ENCODE data around the gene PAX8. TPM values are rescaled to one million over a fixed set of nuclear protein-coding genes. Genes with fewer than 3 reads are reported as not detected.

Gene PAX8
- total and polyA plus RNA-seq, 2 of the 13 experiments (the other 11 are each of a cell fraction or from before 2014, with no cell fraction given): 1.5 to 8.8 TPM

DNA sequence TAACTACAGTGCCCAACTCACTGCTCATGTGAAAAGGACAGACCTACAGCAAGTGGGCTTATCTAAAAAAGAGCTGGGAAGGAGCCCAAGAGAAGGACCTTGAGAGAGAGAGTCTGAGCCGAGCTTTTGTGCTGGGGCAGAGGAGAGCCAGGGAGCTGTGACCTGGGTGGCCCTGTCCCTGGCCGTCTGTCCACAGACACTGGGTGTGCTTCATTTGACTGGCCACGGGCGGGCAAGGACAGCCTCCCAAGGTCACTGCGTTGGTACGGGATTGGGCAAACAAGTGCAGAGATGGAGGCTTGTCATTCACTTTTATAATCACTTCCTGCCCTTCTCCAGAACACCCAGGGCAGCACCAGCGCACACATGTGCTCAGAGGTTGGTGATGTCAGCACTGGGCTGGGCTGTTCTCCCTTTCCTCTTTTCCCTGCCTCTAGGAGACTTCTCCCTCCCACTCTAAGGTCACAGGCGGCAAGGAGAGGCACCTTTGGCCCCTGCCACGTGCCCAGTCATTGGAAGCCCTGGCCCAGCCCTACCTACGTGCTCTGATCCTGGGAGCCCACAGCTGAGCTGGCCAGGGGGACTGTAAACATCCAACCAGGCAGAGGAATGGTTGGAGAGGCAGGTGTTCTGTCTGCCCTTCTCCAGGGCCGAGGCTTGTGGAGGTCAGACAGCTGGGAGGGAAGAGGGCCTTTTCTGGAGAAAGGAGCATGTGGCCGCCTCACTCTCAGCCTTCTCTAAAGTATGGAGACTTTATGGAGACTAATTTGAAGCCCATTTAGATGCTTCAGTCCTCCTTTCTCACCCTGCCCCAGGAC lies 111.4 kb downstream of the PAX8 start (continued):
- TF ChIP-seq, protein P1, sequence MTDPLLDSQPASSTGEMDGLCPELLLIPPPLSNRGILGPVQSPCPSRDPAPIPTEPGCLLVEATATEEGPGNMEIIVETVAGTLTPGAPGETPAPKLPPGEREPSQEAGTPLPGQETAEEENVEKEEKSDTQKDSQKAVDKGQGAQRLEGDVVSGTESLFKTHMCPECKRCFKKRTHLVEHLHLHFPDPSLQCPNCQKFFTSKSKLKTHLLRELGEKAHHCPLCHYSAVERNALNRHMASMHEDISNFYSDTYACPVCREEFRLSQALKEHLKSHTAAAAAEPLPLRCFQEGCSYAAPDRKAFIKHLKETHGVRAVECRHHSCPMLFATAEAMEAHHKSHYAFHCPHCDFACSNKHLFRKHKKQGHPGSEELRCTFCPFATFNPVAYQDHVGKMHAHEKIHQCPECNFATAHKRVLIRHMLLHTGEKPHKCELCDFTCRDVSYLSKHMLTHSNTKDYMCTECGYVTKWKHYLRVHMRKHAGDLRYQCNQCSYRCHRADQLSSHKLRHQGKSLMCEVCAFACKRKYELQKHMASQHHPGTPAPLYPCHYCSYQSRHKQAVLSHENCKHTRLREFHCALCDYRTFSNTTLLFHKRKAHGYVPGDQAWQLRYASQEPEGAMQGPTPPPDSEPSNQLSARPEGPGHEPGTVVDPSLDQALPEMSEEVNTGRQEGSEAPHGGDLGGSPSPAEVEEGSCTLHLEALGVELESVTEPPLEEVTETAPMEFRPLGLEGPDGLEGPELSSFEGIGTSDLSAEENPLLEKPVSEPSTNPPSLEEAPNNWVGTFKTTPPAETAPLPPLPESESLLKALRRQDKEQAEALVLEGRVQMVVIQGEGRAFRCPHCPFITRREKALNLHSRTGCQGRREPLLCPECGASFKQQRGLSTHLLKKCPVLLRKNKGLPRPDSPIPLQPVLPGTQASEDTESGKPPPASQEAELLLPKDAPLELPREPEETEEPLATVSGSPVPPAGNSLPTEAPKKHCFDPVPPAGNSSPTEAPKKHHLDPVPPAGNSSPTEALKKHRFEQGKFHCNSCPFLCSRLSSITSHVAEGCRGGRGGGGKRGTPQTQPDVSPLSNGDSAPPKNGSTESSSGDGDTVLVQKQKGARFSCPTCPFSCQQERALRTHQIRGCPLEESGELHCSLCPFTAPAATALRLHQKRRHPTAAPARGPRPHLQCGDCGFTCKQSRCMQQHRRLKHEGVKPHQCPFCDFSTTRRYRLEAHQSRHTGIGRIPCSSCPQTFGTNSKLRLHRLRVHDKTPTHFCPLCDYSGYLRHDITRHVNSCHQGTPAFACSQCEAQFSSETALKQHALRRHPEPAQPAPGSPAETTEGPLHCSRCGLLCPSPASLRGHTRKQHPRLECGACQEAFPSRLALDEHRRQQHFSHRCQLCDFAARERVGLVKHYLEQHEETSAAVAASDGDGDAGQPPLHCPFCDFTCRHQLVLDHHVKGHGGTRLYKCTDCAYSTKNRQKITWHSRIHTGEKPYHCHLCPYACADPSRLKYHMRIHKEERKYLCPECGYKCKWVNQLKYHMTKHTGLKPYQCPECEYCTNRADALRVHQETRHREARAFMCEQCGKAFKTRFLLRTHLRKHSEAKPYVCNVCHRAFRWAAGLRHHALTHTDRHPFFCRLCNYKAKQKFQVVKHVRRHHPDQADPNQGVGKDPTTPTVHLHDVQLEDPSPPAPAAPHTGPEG (CRISPR knock-in tag; IDR thresholded peaks at IDR 0.05): peak; percentile 75
- TF ChIP-seq ZNF678 (CRISPR knock-in tag; IDR thresholded peaks at IDR 0.05) (0 out of 2 replicates have a peak, but pooled peaks have one; percentile 79), SETDB1 (CRISPR knock-in tag; IDR thresholded peaks at IDR 0.05; ENCODE audit: borderline replicate concordance) (no peak), PITX1 (CRISPR knock-in tag; IDR thresholded peaks at IDR 0.05) (peak; percentile 95), STAG1 (CRISPR knock-in tag; IDR thresholded peaks at IDR 0.05) (peak; percentile 25; the same call in 1 of the 2 replicates), ZNF569 (CRISPR knock-in tag; IDR thresholded peaks at IDR 0.05; ENCODE audit: borderline replicate concordance) (0 out of 2 replicates have a peak, but pooled peaks have one; percentile 31), ATAD3A (CRISPR knock-in tag; IDR thresholded peaks at IDR 0.05) (no peak), ZNF101 (CRISPR knock-in tag; IDR thresholded peaks at IDR 0.05; ENCODE audit: borderline replicate concordance, low read depth) (peak; percentile 79; the same call in 1 of the 2 replicates), ZNF446 (CRISPR knock-in tag; IDR thresholded peaks at IDR 0.05) (peak; percentile 96), ZNF792 (CRISPR knock-in tag; IDR thresholded peaks at IDR 0.05) (peak; percentile 93; the same call in 1 of the 2 replicates), MIER2 (CRISPR knock-in tag; IDR thresholded peaks at IDR 0.05) (peak; percentile 87), ZNF3 (CRISPR knock-in tag; IDR thresholded peaks at IDR 0.05) (peak; percentile 43; the same call in 1 of the 2 replicates), ZNF205 (CRISPR knock-in tag; IDR thresholded peaks at IDR 0.05) (peak; percentile 90), ZNF350 (CRISPR knock-in tag; IDR thresholded peaks at IDR 0.05; ENCODE audit: borderline replicate concordance, low read depth) (peak; percentile 95)
- TF ChIP-seq, protein P2, sequence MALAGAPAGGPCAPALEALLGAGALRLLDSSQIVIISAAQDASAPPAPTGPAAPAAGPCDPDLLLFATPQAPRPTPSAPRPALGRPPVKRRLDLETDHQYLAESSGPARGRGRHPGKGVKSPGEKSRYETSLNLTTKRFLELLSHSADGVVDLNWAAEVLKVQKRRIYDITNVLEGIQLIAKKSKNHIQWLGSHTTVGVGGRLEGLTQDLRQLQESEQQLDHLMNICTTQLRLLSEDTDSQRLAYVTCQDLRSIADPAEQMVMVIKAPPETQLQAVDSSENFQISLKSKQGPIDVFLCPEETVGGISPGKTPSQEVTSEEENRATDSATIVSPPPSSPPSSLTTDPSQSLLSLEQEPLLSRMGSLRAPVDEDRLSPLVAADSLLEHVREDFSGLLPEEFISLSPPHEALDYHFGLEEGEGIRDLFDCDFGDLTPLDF (CRISPR knock-in tag; IDR thresholded peaks at IDR 0.05): peak; percentile 76; the same call in 1 of the 2 replicates
- TF ChIP-seq, protein P3, sequence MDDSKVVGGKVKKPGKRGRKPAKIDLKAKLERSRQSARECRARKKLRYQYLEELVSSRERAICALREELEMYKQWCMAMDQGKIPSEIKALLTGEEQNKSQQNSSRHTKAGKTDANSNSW (CRISPR knock-in tag; IDR thresholded peaks at IDR 0.05; ENCODE audit: borderline replicate concordance): 0 out of 2 replicates have a peak, but pooled peaks have one; percentile 17
- TF ChIP-seq, protein P4, sequence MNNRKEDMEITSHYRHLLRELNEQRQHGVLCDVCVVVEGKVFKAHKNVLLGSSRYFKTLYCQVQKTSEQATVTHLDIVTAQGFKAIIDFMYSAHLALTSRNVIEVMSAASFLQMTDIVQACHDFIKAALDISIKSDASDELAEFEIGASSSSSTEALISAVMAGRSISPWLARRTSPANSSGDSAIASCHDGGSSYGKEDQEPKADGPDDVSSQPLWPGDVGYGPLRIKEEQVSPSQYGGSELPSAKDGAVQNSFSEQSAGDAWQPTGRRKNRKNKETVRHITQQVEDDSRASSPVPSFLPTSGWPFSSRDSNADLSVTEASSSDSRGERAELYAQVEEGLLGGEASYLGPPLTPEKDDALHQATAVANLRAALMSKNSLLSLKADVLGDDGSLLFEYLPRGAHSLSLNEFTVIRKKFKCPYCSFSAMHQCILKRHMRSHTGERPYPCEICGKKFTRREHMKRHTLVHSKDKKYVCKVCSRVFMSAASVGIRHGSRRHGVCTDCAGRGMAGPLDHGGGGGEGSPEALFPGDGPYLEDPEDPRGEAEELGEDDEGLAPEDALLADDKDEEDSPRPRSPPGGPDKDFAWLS (CRISPR knock-in tag; IDR thresholded peaks at IDR 0.05; ENCODE audit: borderline replicate concordance): peak; percentile 45; the same call in 1 of the 2 replicates
- TF ChIP-seq, protein P5, sequence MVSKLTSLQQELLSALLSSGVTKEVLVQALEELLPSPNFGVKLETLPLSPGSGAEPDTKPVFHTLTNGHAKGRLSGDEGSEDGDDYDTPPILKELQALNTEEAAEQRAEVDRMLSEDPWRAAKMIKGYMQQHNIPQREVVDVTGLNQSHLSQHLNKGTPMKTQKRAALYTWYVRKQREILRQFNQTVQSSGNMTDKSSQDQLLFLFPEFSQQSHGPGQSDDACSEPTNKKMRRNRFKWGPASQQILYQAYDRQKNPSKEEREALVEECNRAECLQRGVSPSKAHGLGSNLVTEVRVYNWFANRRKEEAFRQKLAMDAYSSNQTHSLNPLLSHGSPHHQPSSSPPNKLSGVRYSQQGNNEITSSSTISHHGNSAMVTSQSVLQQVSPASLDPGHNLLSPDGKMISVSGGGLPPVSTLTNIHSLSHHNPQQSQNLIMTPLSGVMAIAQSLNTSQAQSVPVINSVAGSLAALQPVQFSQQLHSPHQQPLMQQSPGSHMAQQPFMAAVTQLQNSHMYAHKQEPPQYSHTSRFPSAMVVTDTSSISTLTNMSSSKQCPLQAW (CRISPR knock-in tag; IDR thresholded peaks at IDR 0.05): peak; percentile 100
